Measurements from ENCODE around the gene MB21D2.

DNA sequence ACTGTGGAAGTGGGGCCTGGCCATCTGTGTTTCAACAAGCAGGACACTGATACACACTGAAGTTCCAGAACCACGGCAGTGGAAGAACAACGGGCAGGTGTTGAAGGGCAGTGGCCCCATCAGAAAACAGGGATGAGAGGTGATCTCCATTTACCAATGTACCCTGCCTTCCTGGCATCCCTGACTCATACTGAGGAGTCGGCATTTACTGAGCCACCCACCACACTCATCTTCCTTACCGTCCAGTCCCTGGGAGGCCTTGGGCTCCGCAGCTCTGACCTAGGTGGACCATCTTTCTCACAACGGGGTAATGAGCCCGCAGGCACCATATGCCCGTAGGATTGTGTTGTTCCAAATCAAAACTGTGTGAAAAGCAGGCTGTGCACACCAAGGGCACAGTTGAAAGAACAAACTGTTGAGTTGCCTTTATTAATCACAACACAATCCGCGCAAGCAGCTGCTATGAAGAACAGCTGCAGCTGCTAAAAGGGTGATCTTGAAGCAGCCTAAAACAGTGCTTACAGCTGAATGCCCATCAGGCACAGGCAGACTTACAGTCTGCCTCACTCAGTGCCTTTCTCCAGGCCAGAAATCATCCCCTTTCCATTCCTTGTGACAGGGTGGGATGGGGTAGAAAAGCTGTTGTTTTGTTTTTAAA, 12.9 kb downstream of the MB21D2 start:
- TF ChIP-seq, protein P1, sequence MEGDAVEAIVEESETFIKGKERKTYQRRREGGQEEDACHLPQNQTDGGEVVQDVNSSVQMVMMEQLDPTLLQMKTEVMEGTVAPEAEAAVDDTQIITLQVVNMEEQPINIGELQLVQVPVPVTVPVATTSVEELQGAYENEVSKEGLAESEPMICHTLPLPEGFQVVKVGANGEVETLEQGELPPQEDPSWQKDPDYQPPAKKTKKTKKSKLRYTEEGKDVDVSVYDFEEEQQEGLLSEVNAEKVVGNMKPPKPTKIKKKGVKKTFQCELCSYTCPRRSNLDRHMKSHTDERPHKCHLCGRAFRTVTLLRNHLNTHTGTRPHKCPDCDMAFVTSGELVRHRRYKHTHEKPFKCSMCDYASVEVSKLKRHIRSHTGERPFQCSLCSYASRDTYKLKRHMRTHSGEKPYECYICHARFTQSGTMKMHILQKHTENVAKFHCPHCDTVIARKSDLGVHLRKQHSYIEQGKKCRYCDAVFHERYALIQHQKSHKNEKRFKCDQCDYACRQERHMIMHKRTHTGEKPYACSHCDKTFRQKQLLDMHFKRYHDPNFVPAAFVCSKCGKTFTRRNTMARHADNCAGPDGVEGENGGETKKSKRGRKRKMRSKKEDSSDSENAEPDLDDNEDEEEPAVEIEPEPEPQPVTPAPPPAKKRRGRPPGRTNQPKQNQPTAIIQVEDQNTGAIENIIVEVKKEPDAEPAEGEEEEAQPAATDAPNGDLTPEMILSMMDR (IDR thresholded peaks at IDR 0.05), result no peak
- no peak for TF ChIP-seq POLR2A (IDR thresholded peaks at IDR 0.05)

All from esophagus squamous epithelium (tissue), 4 donors.